ENCODE data around the gene PCSK6.

Gene PCSK6

GRCh38 chr15:101483462-101483861 is 6.0 kb downstream of the PCSK6 start:
- DNase-seq (ENCODE audit: low read depth, low spot score), result no peak

GRCh38 chr15:101482526-101483371 is 6.8 kb downstream of the PCSK6 start:
- DNase-seq (ENCODE audit: low read depth, low spot score), result no peak

GRCh38 chr15:101481917-101482525 is 7.5 kb downstream of the PCSK6 start:
- DNase-seq (ENCODE audit: low read depth, low spot score), result no peak

- no peak for DNase-seq (ENCODE audit: low read depth, low spot score)
Measured at GRCh38 chr15:101481381-101481705, 8.2 kb downstream of the PCSK6 start.

- no peak for DNase-seq (ENCODE audit: low read depth, low spot score)
Measured at GRCh38 chr15:101480613-101481380, 8.7 kb downstream of the PCSK6 start.

- DNase-seq (ENCODE audit: low read depth, low spot score), result no peak
Measured at GRCh38 chr15:101479851-101480612, 9.5 kb downstream of the PCSK6 start.

GRCh38 chr15:101479342-101479845 is 10.1 kb downstream of the PCSK6 start:
- DNase-seq (ENCODE audit: low read depth, low spot score), result no peak

- no peak for DNase-seq (ENCODE audit: low read depth, low spot score)
Measured at GRCh38 chr15:101478701-101479341, 10.7 kb downstream of the PCSK6 start.

GRCh38 chr15:101477851-101478362 is 11.6 kb downstream of the PCSK6 start:
- no peak for DNase-seq (ENCODE audit: low read depth, low spot score)

- no peak for DNase-seq (ENCODE audit: low read depth, low spot score)
Measured at GRCh38 chr15:101476756-101477155, 12.8 kb downstream of the PCSK6 start.

GRCh38 chr15:101474983-101475382 is 14.5 kb downstream of the PCSK6 start:
- DNase-seq (ENCODE audit: low read depth, low spot score), result no peak

- DNase-seq (ENCODE audit: low read depth, low spot score), result no peak
Measured at GRCh38 chr15:101474233-101474632, 15.3 kb downstream of the PCSK6 start.

GRCh38 chr15:101472033-101472432 is 17.5 kb downstream of the PCSK6 start:
- no peak for DNase-seq (ENCODE audit: low read depth, low spot score)

- DNase-seq (ENCODE audit: low read depth, low spot score), result no peak
Measured at GRCh38 chr15:101470548-101471239, 18.8 kb downstream of the PCSK6 start.

- no peak for DNase-seq (ENCODE audit: low read depth, low spot score)
Measured at GRCh38 chr15:101469520-101470288, 19.8 kb downstream of the PCSK6 start.

- DNase-seq (ENCODE audit: low read depth, low spot score), result no peak
Measured at GRCh38 chr15:101466188-101466587, 23.3 kb downstream of the PCSK6 start.

GRCh38 chr15:101464999-101465669 is 24.4 kb downstream of the PCSK6 start:
- DNase-seq (ENCODE audit: low read depth, low spot score), result no peak

GRCh38 chr15:101464256-101464998 is 25.1 kb downstream of the PCSK6 start:
- DNase-seq (ENCODE audit: low read depth, low spot score), result no peak

All from activated CD4-positive, CD25-positive, alpha-beta regulatory T cell treated with anti-CD3 and anti-CD28 coated beads, Interleukin-2, amount 50 U/mL, for 16 hours (primary cell).